HCT116 (cell line): Measurements from ENCODE around the gene HIPK2. TPM values are rescaled to one million over a fixed set of nuclear protein-coding genes. Genes with fewer than 3 reads are reported as not detected.

Experiments used
- ATAC-seq: fragments of 200-7000 bp; cut with Tn5 transposase; 2 replicates; pipeline ENCODE4 v1.9.1; 2020; ENCODE audit warnings: mild to moderate bottlenecking, moderate library complexity
- BruUV-seq: library from RNA; stranded (reverse); fragments of 400-500 nt; replicated peaks from 2 replicates; lab custom pipeline; 2021; lab: Mats Ljungman, UMichigan
- CTCF ChIA-PET: fragments of 300-600 bp; sonication (Branson Sonifier 250); formaldehyde crosslinking; loops from one replicate; lab custom pipeline; 2021; ENCODE audit warnings: antibody characterized with exemption; lab: Charles Lee
- POLR2A ChIA-PET: fragments of 300-600, 350-600 bp; sonication (Branson Sonifier 250); formaldehyde crosslinking; loops from one replicate; lab custom pipeline; 2021; ENCODE audit warnings: antibody characterized with exemption; lab: Charles Lee
- RAD21 ChIA-PET, 2 experiments: fragments of 300-600 bp; sonication (Branson Sonifier 250); formaldehyde crosslinking; loops; one replicate each; lab custom pipeline; 2023; ENCODE audit warnings: low total read pairs in 2 of 2; ENCODE audit not compliant: uncharacterized antibody in 2 of 2, unreplicated experiment in 2 of 2, low non-redundant PET in 1 of 2; lab: Charles Lee
- DNase-seq: peaks from one replicate; pipeline ENCODE4 v3.0.0-alpha.2; 2010; ENCODE audit warnings: low read depth, low spot score
- H2AFZ ChIP-seq: fragments of 200-600 bp; shearing (Covaris generic), sonication (generic); 2 replicates; pipeline ENCODE4 v1.6.1; 2017; ENCODE audit warnings: low read depth, mixed run types, mixed read lengths, antibody characterized with exemption, low read length; ENCODE audit not compliant: poor library complexity, severe bottlenecking
- H3K27ac ChIP-seq: 2 replicates; pipeline ENCODE4 v1.5.1; 2012; ENCODE audit warnings: low read depth, low read length
- H3K27me3 ChIP-seq: fragments of 200-600 bp; sonication (generic); 2 replicates; pipeline ENCODE4 v1.6.1; 2016; ENCODE audit warnings: mixed run types, low read length, mixed read lengths; ENCODE audit not compliant: insufficient read depth
- H3K36me3 ChIP-seq, 2 experiments: fragments of 200-500 bp in 1 of 2; fragments of 200-600 bp in 1 of 2; sonication (Bioruptor generic) in 1 of 2; sonication (generic) in 1 of 2; 2 replicates each; pipeline versions ENCODE4 v1.5.1 to v1.6.1; 2014 to 2016; ENCODE audit warnings: low read length in 2 of 2, inconsistent platforms in 1 of 2, mixed read lengths in 1 of 2, mixed run types in 1 of 2; ENCODE audit not compliant: insufficient read depth in 2 of 2, control insufficient read depth in 1 of 2
- H3K4me1 ChIP-seq, 2 experiments: fragments of 200-600 bp in 1 of 2; sonication (generic) in 1 of 2; 2 replicates each; pipeline versions ENCODE4 v1.5.1 to v1.6.1; 2012 to 2017; ENCODE audit warnings: low read length in 2 of 2, inconsistent platforms in 1 of 2, mild to moderate bottlenecking in 1 of 2, mixed read lengths in 1 of 2, mixed run types in 1 of 2, moderate library complexity in 1 of 2; ENCODE audit not compliant: insufficient read depth in 2 of 2, control insufficient read depth in 1 of 2
- H3K4me2 ChIP-seq: fragments of 200-600 bp; sonication (generic); 2 replicates; pipeline ENCODE4 v1.6.1; 2017; ENCODE audit warnings: mixed run types, low read length, mixed read lengths
- H3K4me3 ChIP-seq, 2 experiments: fragments of 200-600 bp in 1 of 2; sonication (generic) in 1 of 2; replicated peaks in 1 of 2; 2 replicates each; pipeline ENCODE4 v1.5.1; 2011 to 2016; ENCODE audit warnings: low read length in 2 of 2, control low read depth in 1 of 2, low read depth in 1 of 2, mild to moderate bottlenecking in 1 of 2, mixed read lengths in 1 of 2, mixed run types in 1 of 2
- H3K79me2 ChIP-seq: fragments of 200-600 bp; sonication (generic); 2 replicates; pipeline ENCODE4 v1.6.1; 2017; ENCODE audit warnings: mild to moderate bottlenecking, mixed run types, low read length, moderate library complexity, mixed read lengths; ENCODE audit not compliant: insufficient read depth
- H3K9ac ChIP-seq: fragments of 200-600 bp; sonication (generic); 2 replicates; pipeline ENCODE4 v1.6.1; 2016; ENCODE audit warnings: low read length, mixed read lengths
- H3K9me2 ChIP-seq: fragments of 200-600 bp; sonication (generic), shearing (Covaris generic); 2 replicates; pipeline ENCODE4 v1.6.1; 2017; ENCODE audit warnings: mixed run types, mild to moderate bottlenecking, moderate library complexity; ENCODE audit not compliant: insufficient read depth
- H3K9me3 ChIP-seq, 2 experiments: fragments of 200-500 bp in 1 of 2; fragments of 200-600 bp in 1 of 2; sonication (Bioruptor generic) in 1 of 2; sonication (generic) in 1 of 2; 2 replicates each; pipeline ENCODE4 v1.6.1; 2014 to 2017; ENCODE audit warnings: low read length in 2 of 2, mixed read lengths in 2 of 2, inconsistent platforms in 1 of 2, low read depth in 1 of 2, mild to moderate bottlenecking in 1 of 2, mixed run types in 1 of 2, moderate library complexity in 1 of 2; ENCODE audit not compliant: control insufficient read depth in 1 of 2, insufficient read depth in 1 of 2
- H4K20me1 ChIP-seq: fragments of 200-600 bp; sonication (generic), shearing (Covaris generic); 2 replicates; pipeline ENCODE4 v1.6.1; 2017; ENCODE audit warnings: mixed run types, mild to moderate bottlenecking, moderate library complexity; ENCODE audit not compliant: insufficient read depth
- CBX3 ChIP-seq: IDR thresholded peaks from 2 replicates; pipeline ENCODE4 v1.6.1; 2012; ENCODE audit warnings: low read depth
- CTCF ChIP-seq, 3 experiments: fragments of 200-600 bp in 1 of 3; sonication (generic) in 1 of 3; IDR thresholded peaks in 2 of 3; conservative IDR thresholded peaks in 1 of 3; 2 replicates each; pipeline ENCODE4 v1.5.1; 2012 to 2017; ENCODE audit warnings: low read depth in 2 of 3, low read length in 2 of 3, antibody characterized with exemption in 1 of 3, borderline replicate concordance in 1 of 3, control low read depth in 1 of 3, mild to moderate bottlenecking in 1 of 3, mixed read lengths in 1 of 3, mixed run types in 1 of 3, moderate library complexity in 1 of 3; ENCODE audit not compliant: insufficient read depth in 1 of 3
- FOSL1 ChIP-seq: IDR thresholded peaks from 2 replicates; pipeline ENCODE4 v1.6.1; 2012; ENCODE audit warnings: low read depth
- MAX ChIP-seq: IDR thresholded peaks from 2 replicates; pipeline ENCODE4 v1.6.1; 2012
- POLR2A ChIP-seq: IDR thresholded peaks from 2 replicates; pipeline ENCODE4 v1.7.0; 2011; ENCODE audit warnings: borderline replicate concordance; ENCODE audit not compliant: insufficient read depth, insufficient read length; ENCODE audit errors: extremely low read depth
- POLR2AphosphoS5 ChIP-seq: IDR thresholded peaks from 2 replicates; pipeline ENCODE4 v1.6.1; 2011; ENCODE audit warnings: mild to moderate bottlenecking, low read depth, low read length, moderate library complexity
- RAD21 ChIP-seq: IDR thresholded peaks from 2 replicates; pipeline ENCODE4 v1.6.1; 2012; ENCODE audit warnings: low read depth, mild to moderate bottlenecking
- SRF ChIP-seq: IDR thresholded peaks from 2 replicates; pipeline ENCODE4 v1.6.1; 2012; ENCODE audit warnings: low read depth
- ZBTB33 ChIP-seq: IDR thresholded peaks from 2 replicates; pipeline ENCODE4 v1.6.1; 2011; ENCODE audit warnings: mild to moderate bottlenecking, low read length, moderate library complexity; ENCODE audit not compliant: insufficient replicate concordance; ENCODE audit errors: extremely low read depth
- ZFX ChIP-seq: fragments of 450-650 bp; IDR thresholded peaks from 2 replicates; pipeline ENCODE4 v1.6.1; 2017
- ZNF274 ChIP-seq: fragments of 200-500 bp; sonication (Bioruptor generic); IDR thresholded peaks from 2 replicates; pipeline ENCODE4 v1.6.1; 2014; ENCODE audit warnings: mild to moderate bottlenecking, low read depth, low read length, inconsistent platforms
- intact Hi-C: fragments of 100-400 bp; cut with micrococcal nuclease; formaldehyde crosslinking; loops from 2 replicates; pipeline ENCODE4 v1.10.0; 2022
- total RNA-seq: library from RNA; stranded (reverse); gene quantifications from one replicate; pipeline ENCODE4 v1.2.1, GENCODE V29; 2021; ENCODE audit not compliant: unreplicated experiment

HIPK2 gene
- total RNA-seq, 1 experiment from 2014 or later = 49.5 TPM

- DNase-seq (no peak), ATAC-seq (no peak)
- intact Hi-C loops = no loop called here
- no peak for TF ChIP-seq ZNF274
- TF ChIP-seq CTCF (IDR thresholded peaks at IDR 0.05 in 2 of 3, conservative IDR thresholded peaks at IDR 0.05 in 1 of 3; ENCODE audit: borderline replicate concordance in 1 of 3, insufficient read depth in 1 of 3, low read depth in 2 of 3, low read length in 2 of 3) = no peak
- TF ChIP-seq ZBTB33 = no peak
- no peak for TF ChIP-seq ZFX
- TF ChIP-seq CBX3 = no peak
- no peak for TF ChIP-seq POLR2AphosphoS5
- no peak for TF ChIP-seq POLR2A
- TF ChIP-seq FOSL1 = no peak
- no peak for TF ChIP-seq SRF
- no peak for TF ChIP-seq RAD21
- no peak for TF ChIP-seq MAX
- Histone ChIP-seq H3K4me2 (no peak overlapping the region), H3K9ac (no peak overlapping the region), H3K27ac (no peak overlapping the region), H3K9me2 (no peaks in the 10 kb centered on the region), H3K4me1 (no peaks in the 10 kb centered on the region), H3K27me3 (peaks cover 16% of the 10 kb centered on the region; the same call in 1 of the 2 replicates), H2AFZ (no peak overlapping the region), H4K20me1 (no peaks in the 10 kb centered on the region), H3K36me3 (no peaks in the 10 kb centered on the region), H3K4me3 (no peak overlapping the region), H3K79me2 (no peaks in the 10 kb centered on the region), H3K9me3 (no peaks in the 10 kb centered on the region)
- ChIA-PET RAD21 (no interaction called here), CTCF (no interaction called here), POLR2A (no interaction called here)
- BruUV-seq = no TSS peak
Observed at GRCh38 chr7:139820089-139820488, 42.3 kb upstream of the HIPK2 start.
